ENCODE data around the gene KIAA1671.

DNA sequence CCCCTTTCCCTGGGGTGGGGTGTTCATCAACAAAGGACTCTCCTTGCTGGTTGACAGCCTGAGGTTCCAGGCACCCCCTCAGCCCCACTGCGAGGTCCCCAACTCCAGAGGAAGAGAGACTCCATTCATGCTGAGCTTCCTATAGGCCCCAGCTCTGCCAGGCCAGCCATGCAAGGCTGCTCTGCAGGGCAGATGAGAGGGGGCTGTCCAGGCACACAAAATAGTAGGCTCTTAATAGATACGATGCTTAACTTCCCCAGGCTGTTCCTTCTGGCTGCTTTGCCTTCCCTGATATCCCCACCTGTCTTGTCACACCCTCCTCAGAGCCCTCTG is 202.1 kb downstream of the KIAA1671 start:
- TF ChIP-seq POLR2AphosphoS5 (IDR thresholded peaks at IDR 0.05; ENCODE audit: low read depth, low read length) (no peak), RAD21 (IDR thresholded peaks at IDR 0.05; ENCODE audit: low read length) (no peak), NFIC (IDR thresholded peaks at IDR 0.05; ENCODE audit: borderline replicate concordance) (no peak), JUND (IDR thresholded peaks at IDR 0.05) (no peak), MAX (IDR thresholded peaks at IDR 0.05; ENCODE audit: low read depth) (no peak), EP300 (IDR thresholded peaks at IDR 0.05; ENCODE audit: borderline replicate concordance in 1 of 2, low read depth in 1 of 2, low read length in 1 of 2) (no peak), YY1 (IDR thresholded peaks at IDR 0.05; ENCODE audit: low read depth) (no peak), MXI1 (IDR thresholded peaks at IDR 0.05; ENCODE audit: low read depth, low read length) (no peak)
- TF ChIP-seq, protein P1, sequence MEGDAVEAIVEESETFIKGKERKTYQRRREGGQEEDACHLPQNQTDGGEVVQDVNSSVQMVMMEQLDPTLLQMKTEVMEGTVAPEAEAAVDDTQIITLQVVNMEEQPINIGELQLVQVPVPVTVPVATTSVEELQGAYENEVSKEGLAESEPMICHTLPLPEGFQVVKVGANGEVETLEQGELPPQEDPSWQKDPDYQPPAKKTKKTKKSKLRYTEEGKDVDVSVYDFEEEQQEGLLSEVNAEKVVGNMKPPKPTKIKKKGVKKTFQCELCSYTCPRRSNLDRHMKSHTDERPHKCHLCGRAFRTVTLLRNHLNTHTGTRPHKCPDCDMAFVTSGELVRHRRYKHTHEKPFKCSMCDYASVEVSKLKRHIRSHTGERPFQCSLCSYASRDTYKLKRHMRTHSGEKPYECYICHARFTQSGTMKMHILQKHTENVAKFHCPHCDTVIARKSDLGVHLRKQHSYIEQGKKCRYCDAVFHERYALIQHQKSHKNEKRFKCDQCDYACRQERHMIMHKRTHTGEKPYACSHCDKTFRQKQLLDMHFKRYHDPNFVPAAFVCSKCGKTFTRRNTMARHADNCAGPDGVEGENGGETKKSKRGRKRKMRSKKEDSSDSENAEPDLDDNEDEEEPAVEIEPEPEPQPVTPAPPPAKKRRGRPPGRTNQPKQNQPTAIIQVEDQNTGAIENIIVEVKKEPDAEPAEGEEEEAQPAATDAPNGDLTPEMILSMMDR (IDR thresholded peaks at IDR 0.05), result no peak
